Mucosa of gallbladder (tissue), 1 donor: ENCODE results near the gene DNMBP. TPM values are rescaled to one million over a fixed set of nuclear protein-coding genes. Genes with fewer than 3 reads are reported as not detected.
"Not testable (repeated sequence)": the region's sequence is repeated elsewhere in the genome, so short reads cannot be mapped to it uniquely, and the experiment has no call there.

Experiments used
- DNase-seq: peaks from one replicate; pipeline ENCODE4 v3.0.0-alpha.2; 2020; ENCODE audit warnings: low spot score
- total RNA-seq: library from RNA; stranded (reverse); gene quantifications from one replicate; pipeline ENCODE4 v1.2.1, GENCODE V29; 2021
- donor health status: DM: no; HTN: no; CAD: no.

The DNMBP gene
- total RNA-seq, 1 donor from 2014 or later = 31.8 TPM

DNA sequence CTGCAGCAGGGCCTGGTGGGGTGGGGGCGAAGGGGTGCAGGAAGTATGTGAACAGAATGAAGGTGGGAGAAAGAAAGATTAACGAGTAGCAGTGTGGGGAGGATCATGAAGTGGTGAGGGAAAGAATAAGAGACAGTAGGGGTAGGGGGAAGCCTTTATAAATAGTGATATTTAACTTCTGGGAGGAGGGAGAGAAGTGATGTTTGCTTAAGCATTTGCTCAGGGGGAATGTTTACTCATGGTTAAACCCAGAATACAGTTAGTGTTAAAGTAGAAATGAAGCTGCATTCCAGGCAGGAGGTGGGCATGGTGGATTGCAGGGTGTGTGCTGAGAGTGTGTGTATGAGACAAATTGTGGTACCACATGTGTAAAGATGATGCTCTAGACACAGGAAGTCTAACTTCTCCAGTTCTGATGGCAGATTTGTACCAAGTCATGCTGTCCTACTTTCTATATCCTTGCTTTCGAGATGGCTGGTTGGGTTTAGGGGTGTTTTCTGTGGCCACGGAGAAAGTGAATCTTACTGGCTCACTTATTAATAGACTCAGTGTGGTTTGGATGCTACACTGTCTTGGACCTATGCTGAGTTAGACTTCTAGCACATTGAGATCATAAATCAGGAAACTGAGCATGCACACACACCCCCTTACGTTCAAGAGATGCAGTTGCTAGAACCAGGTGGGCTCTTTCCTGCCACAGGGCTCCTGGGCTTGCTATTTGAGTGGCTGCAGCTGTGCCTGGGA lies 10.6 kb upstream of the DNMBP start:
- DNase-seq = no peak

DNA sequence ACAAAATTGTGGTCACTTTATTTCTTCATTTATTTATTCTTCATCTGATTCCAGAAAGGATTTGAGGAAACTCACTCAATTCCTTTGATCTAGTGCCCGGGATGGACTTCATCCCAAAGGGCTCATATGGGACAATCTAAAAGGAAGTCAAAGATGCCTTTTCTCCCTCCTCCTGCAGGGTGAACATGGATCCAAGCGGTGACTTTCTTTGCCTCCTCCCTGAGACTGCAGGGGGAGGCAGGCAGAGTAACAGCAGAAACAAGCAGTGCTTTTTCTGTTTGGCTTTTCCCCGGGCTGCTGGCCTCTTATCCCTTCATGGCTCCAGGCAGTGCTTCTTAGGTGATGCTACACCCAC lies 10.0 kb upstream of the DNMBP start:
- peak; percentile 32 for DNase-seq

DNA sequence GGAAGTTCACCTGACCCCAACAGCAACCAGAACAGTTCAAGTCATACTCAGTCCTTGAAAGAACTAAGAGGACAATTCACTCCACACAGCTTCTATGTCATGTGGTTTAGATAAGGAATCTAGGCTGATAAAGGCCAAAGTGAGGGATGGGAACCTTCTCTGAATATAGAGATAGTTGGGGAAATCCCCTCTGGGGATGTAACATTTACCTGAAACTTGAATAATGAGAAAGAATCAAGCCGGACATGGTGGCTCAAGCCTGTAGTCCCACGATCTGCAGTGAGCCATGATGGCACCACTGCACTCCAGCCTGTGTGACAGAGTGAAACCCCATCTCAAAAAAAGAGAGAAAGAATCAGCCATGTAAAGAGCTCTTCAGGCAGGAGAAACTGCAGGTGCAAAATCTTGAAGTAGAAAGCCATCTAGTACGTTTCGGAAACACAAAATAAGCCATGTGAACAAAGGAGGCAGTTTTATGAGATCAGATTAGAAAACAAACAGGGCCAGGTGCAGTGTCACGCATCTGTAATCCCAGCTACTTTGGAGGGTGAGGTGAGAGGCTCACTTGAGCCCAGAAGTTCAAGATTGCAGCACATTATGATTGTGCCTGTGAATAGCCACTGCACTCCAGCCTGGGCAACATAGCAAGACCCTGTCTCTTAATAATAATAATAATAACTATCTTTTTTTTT lies 4.5 kb upstream of the DNMBP start:
- DNase-seq = no peak

DNA sequence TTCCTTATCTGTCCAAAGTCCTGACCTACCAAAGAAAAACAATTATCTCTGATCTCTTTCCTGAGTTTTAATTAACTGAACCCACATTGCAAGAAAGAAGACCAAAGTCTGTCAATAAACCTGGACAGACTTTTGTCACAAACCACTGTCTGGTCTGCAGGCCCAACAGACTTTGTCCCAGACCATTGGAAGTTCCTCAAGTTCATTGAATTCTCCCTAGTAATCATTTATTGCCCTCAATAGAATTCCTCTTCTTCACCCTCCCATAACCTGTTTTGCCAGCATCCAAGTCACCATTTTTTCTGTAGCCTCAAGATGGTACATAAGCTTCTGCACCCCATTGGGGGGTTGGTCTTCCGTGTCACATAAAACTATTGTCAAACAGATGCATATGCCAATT lies 3.9 kb upstream of the DNMBP start:
- DNase-seq = no peak

DNA sequence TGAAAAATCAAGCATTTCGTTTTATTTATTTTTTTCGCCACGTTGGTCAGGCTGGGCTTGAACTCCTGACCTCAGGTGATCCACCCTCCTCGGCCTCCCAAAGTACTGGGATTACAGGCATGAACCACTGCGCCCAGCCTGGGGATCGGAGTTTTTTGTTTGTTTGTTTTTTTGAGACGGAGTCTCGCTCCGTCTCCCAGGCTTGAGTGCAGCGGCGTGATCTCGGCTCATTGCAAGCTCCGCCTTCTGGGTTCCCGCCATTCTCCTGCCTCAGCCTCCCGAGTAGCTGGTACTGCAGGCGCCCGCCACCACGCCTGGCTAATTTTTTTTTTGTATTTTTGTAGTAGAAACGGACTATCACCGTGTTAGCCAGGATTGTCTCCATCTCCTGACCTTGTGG lies 2.2 kb upstream of the DNMBP start:
- DNase-seq = not testable (repeated sequence)

DNA sequence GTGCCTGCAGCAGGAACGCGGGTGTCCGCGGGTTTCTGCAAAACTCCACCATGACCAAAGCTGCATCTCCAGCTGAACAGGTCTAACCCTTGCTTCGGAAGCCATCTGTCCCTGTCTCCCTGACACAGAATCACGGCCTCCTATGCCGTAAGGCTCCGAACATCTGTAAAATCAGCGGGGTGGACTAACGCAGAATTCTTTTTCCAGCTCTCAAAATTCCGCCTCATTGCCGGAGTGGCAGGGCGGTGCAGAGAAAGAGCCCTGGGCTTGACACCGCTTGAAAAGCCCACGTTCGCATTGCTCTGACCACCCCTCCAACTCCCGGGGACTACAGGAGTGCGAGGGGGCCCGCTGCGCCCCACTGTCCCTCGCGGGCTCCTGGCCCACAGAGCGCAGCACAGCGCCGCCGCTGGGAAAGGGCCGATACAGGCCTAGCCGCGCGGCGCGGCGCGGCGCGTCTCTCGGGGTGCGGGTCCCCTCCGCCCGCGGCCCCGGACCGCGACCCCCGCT lies 409 bp downstream of the DNMBP start:
- no peak for DNase-seq

DNA sequence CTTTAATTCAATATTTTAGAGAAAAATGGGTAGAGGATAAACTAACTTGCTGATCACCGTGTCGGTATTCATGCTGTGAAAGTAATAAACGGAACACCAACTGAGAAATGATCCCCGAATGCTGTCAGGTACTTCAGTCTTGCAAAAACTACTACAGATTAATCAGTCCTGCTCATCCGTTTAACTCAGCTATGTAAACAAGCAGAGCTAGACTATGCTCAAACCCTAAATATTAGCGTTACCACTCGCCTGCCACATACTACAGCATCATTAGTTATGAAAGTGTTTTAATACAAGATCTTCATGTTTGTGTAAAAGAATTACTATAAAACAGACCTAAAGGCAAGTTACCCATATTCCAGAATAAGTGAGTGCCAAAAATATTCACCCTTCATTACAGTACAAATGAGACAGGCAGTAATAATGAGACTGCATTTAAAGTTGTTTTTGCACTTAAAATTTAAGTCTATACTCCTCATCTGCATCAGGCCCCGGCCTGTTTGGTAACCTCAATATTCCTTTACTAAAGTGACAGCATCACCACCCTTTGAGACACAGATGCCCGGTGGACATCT lies 952 bp downstream of the DNMBP start:
- no peak for DNase-seq

DNA sequence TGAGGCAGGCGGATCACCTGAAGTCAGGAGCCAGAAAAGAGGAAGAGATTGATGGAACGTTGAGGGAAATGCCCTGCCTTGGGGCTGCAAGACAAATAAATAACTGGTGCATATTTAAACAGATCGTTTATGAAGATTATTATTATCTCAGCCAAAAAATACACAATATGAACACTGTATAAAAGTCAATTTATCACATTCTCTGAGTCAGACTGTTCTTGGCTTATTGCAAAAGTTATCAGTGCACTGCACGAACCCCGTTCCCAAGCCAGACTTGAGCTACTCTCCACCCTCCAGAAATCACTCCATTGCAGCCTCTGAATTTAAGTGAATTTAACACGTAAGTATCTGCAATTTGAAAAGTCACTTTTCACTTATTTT lies 1.6 kb downstream of the DNMBP start:
- DNase-seq = no peak

DNA sequence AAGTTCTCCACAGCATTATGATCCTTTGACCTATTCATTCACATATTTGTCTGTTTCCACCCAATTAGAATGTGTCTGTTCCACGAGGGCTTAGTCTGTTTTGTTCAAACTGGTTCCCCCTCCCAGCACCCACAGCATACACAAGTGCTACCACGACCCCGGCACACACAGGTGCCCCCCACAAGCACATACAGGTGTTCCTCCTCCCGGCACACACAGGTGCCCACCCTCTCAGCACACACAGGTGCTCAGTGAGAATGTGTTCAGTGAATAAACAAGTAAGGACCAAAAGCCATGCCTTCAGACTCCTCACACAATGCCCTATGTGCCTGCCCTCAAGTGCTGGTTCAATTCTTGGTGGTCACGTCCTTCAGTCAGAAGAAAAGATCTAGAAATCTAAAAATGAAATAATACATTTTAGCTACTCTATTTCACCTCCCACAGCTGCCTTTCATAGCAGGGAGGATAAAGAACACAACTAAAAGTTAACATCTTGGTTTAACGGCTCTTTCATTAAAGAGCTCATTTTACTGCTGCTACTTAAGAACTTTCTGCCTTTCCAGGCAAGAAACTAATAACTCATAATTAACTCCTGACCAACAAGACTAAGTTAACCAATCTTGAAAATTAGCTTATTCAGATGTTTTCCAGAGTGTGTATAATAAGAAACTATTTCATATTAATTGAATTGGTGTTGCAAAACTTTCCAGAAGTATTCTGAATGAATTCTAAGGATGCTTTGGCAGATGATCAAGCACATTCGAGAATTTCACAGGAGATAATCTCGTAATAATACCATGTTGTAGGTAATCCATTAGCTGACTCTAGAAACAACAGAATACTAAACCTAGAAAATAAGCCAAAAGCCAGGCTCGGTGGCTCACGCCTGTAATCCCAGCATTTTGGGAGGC lies 2.3 kb downstream of the DNMBP start:
- DNase-seq = no peak

DNA sequence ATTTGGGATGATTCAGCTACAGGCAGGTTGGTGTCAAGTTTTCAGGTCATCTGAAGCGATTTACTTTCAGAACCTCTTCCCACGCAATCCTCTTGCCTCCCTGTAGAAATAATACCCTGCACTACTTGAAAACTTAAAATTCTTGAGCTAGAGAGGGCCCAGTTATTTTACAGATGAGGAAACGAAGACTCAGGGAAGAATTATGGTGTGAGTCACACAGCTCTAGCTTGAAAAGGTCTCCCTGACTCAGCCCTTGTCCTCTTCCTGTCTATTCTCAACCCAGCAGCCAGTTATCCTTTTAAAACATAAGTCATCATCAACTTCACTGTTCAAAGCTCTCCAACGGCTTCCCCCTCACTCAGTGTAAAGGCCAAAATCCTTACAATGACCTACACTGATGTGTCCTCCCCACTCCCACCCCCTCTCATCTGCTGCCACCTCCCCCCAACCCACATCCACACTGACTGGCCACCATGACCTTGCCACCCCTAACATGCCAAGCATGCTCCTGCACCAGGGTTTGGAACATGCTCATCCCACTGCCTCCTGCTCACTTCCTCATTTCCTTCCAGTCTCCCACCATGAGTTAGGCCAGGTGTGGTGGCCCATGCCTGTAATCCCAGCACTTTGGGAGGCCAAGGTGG lies 3.4 kb downstream of the DNMBP start:
- no peak for DNase-seq

DNA sequence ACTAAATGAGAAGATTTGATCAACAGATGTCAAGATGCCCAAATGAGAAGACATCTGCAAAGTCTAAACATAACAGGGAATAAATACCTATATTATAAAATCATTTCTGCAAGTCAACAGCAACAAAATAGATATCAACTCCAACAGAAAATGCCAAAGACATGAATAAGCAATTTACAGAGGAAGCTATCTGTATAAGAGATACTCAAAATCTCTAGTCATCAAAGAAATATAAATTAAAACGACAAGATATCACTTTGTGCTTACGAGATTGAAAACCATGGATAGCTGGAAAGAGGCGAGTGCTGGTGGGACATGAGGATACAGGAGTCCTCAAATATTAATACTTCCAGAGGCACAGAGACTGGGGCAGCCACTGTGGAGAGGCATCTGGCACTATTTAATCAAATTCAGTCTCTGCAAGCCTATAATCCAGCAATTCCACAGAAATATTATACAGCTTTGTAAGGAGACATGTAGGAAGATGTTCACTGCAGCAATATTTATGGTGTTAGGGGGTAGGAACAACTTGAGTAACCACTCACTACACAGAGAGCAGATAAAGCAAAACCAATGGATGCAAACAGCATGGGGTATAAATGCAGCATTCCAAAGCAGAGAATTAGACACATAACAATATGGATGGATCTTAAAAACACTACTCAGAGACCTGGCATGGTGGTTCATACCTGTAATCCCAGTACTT lies 4.8 kb downstream of the DNMBP start:
- DNase-seq = no peak

DNA sequence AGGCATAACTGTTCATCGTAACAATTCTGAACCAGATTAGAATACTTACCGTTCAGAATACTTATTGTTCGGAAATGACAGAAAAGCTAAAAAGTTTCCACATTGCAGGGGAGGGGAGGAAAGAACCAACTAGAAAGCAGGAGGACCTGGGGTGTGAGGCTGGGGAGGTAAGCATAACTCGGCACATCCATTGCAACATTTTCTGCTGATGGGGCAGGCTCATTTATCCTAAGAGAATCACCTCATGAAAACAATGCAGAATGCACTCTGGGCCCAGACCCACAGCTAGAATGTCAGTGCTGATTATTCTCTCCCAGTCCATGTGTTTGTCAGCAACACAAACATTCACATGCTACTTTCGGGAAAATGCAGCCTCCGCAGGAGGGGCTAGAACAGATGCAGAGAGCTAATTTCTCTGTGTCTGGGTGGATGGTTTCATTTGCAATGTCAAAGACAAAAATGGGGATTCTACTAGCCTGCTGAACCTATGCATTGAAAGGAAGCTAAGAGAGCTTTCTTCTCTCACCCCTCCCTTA lies 9.6 kb downstream of the DNMBP start:
- no peak for DNase-seq

DNA sequence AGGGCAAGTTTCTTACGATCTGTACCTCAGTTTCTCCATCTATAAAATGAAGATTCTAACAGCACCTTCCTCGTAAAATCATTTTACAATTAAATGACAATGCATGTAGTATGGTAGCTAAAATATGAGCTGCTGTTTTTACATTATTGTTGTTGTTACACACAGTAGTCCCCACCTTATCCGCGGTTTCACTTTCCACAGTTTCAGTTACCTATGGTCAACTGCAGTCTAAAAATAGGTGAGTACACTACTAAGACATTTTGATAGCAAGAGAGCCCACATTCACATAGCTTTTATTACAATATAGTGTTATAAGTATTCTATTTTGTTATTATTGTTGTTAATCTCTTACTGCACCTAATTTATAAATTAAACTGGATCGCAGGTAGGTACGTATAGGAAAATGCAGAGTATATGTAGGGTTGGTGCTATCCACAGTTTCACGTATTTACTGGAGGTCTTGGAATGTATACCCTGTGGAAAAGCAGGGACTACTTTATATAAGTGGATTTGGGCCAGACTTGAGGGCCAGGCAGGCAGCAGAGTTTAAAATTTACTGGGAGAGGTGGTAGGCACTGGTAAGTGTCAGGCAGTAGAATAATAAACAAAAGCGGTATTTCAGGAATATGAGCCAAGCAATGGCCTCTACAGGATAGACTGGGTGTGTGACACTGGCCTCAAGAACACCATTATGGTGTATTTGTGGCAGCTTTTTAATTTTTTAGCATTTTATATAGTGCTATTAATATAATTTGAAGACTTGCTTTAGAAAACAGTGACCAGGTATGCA lies 10.2 kb downstream of the DNMBP start:
- no peak for DNase-seq

DNA sequence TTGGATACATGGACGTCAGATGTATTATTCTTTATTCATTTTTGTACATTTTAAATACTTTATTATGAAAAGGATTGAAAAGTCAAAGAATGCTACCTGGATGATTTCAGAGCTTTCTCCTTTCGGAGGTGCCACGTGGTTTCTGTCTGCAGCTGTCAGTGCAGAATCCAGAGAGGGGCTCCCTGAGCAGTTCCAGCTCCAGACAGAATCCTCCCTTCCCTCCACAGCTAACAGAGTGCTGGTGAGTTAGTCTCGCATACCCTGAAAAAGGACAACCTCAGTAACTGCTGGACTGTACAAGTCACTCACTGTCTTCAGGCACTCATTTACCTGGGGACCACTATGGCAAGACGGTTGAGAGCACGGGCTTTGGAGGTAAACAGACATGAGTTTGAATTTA lies 10.9 kb downstream of the DNMBP start:
- DNase-seq = no peak

DNA sequence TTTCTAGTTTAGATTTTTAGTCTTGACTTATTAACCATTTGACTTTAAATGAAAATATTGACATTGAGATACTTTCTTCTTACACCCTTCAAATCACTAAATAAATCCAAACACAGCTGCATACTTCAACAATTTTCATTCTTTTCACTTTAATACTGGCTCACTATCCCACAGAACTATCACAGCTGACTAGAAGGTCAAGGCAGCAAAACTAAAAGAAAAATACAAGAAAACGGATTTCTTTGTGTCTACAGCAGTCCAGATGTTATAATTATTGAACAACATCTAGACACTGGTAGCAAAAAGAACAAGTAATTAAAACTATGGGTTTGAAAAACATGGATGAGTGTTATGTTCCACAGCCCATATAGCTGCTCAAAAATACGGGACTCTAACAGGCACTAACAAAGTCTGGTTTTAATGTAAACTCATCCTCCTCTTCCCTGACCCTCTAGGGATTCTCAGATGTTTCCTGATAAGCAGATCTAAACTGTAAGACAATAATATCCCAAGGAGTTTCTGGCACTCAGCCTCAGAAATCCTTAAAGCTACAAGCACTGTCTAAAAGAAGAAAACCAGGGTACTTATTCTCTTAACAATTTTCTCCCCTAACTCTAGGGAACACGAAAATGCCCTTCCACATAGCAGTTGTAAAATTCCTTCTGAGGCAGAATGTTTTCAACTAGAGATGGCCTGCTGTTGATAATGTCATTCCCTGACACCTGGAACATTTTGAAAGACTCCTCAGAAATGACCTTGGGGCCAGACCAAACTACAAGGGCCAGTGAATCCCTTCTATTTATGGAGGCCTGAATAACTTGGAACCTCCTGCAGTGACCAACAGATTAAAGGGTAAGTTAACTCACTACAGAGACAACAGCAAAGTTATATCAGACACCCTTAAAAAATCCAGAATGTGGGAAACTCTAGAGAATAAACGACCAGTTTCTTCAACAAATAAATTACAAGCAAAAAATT lies 12.8 kb downstream of the DNMBP start:
- DNase-seq = no peak

DNA sequence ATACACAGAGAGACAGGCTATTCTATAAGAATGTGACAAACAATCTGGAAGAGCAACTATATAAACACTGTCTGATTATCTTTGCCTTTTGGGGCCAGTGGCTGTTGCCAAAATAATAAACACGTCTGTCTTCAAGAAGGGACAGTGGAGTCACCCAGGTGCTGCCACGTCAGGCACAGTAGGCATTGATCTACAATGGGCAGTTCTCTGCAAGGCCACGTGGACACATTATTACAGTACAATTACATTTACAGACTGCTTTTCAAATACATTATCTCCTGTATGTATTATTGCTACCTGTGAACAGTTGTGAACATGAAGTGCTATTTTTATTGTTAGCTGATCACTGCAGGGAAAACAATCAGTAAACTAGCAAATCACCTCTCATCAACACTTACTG lies 14.0 kb downstream of the DNMBP start:
- no peak for DNase-seq

DNA sequence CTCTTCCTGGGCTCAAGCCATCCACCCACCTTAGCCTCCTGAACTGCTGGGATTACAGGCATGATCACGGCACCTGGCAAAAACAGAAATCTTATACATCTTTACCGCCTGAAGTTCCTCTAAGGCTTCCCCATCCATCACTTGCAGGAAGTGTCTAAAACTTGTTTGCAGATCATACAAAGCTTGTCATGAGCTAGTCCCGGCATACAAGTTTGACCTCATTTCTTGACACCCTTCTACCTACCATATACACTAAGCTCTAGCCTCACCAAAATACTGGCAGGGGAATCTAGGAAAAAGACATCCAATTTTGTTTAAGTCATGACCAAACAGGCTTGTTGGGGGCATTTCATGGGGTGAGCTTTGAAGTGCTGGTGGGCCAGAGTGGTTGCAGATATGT lies 14.5 kb downstream of the DNMBP start:
- no peak for DNase-seq

DNA sequence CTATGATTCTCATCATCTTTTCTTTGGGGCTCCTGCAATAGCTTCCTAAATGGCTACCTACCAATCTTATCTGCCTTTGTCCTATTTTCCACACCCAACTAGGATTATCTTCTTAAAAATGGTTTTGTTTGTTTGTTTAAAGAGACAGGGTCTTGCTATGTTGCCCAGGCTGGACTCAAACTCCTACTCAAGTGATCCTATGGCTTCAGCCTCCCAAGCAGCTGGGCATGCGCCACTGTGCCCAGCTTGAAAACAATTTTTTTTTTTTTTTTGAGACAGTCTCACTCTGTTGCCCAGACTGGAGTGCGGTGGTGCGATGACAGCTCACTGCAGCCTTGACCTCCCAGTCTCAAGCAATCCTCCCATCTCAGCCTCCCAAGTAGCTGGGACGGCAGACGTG lies 14.9 kb downstream of the DNMBP start:
- no peak for DNase-seq
